Uterus (tissue), 4 donors: ENCODE measurements around the gene UCP1. TPM values are rescaled to one million over a fixed set of nuclear protein-coding genes. Genes with fewer than 3 reads are reported as not detected.

Experiments
- DNase-seq, 2 donors: peaks; one replicate each; pipeline ENCODE4 v3.0.0-alpha.2; 2019 to 2020
- H3K27ac ChIP-seq, 2 donors: fragments of 200-600 bp; sonication (generic); 1 replicate in 1 of 2; 2 replicates in 1 of 2; pipeline ENCODE4 v1.5.1; 2016 to 2018
- H3K27me3 ChIP-seq, 2 donors: fragments of 200-600 bp; sonication (generic); one replicate each; pipeline ENCODE4 v1.5.1; 2018 to 2019; ENCODE audit warnings: control low read depth in 1 of 2
- H3K36me3 ChIP-seq, 2 donors: fragments of 200-600 bp; sonication (generic); one replicate each; pipeline ENCODE4 v1.5.1; 2019; ENCODE audit warnings: control low read depth in 1 of 2
- H3K4me1 ChIP-seq, 2 donors: fragments of 200-600 bp; sonication (generic); one replicate each; pipeline ENCODE4 v1.5.1; 2018 to 2019; ENCODE audit warnings: control low read depth in 1 of 2
- H3K4me3 ChIP-seq, 2 donors: fragments of 200-600 bp; sonication (generic); 1 replicate in 1 of 2; 2 replicates in 1 of 2; pipeline ENCODE4 v1.5.1; 2018 to 2019; ENCODE audit warnings: mild to moderate bottlenecking in 1 of 2
- H3K9me3 ChIP-seq, 2 donors: fragments of 200-600 bp; sonication (generic); one replicate each; pipeline ENCODE4 v1.5.1; 2019; ENCODE audit warnings: control low read depth in 1 of 2
- CTCF ChIP-seq, 4 experiments: fragments of 200-600 bp in 2 of 4; fragments of 450-650 bp in 2 of 4; sonication (generic) in 2 of 4; IDR thresholded peaks; one replicate each; pipeline ENCODE4 v1.5.1; 2016 to 2019; ENCODE audit warnings: antibody characterized with exemption in 4 of 4, mild to moderate bottlenecking in 2 of 4, moderate library complexity in 1 of 4
- POLR2A ChIP-seq, 2 donors: fragments of 450-650 bp; IDR thresholded peaks; one replicate each; pipeline ENCODE4 v1.6.1; 2016; ENCODE audit warnings: antibody characterized with exemption in 2 of 2, mild to moderate bottlenecking in 1 of 2, moderate library complexity in 1 of 2
- intact Hi-C: fragments of 100-400 bp; cut with DNase I; formaldehyde crosslinking; loops from one replicate; pipeline ENCODE4 v1.15.1; 2023; ENCODE audit warnings: low total_unique reads
- total RNA-seq, 4 donors: library from RNA; depleted of rRNA in 3 of 4; stranded (reverse); fragments of >200 nt in 3 of 4; gene quantifications; one replicate each; pipeline versions ENCODE4 v1.1.0 to v1.2.4, GENCODE V29; 2014 to 2023
- donor health status: DM: yes; HTN: yes; CAD: no.

The UCP1 gene
- total RNA-seq: not detected

GRCh38 chr4:140568507-140569306 lies at the start of gene UCP1:
UCP1 (minus strand) TSS chr4:140568961; CDS start chr4:140568729, 232 bp downstream.
- TF ChIP-seq POLR2A (IDR thresholded peaks at IDR 0.05): no peak
- TF ChIP-seq CTCF (IDR thresholded peaks at IDR 0.05): no peak
- Histone ChIP-seq H3K36me3 (no peaks in the 10 kb centered on the region), H3K9me3 (peaks cover 0 to 6% of the 10 kb centered on the region in 2 donors), H3K27ac (no peak within 1 kb of the TSS), H3K27me3 (peaks cover 6% of the 10 kb centered on the region in 2 donors), H3K4me1 (peaks cover 0 to 10% of the 10 kb centered on the region in 2 donors), H3K4me3 (peak within 1 kb of the TSS; percentile 23 to 39)
- intact Hi-C loops: no loop called here
- DNase-seq: peak in 1 of 2 donors; percentile 18

GRCh38 chr4:140617499-140618248 lies 48.9 kb upstream of the UCP1 start:
- Histone ChIP-seq H3K27ac (no peak overlapping the region), H3K9me3 (no peaks in the 10 kb centered on the region), H3K36me3 (no peaks in the 10 kb centered on the region), H3K4me3 (no peak overlapping the region), H3K27me3 (no peaks in the 10 kb centered on the region), H3K4me1 (no peaks in the 10 kb centered on the region)
- intact Hi-C loops: no loop called here
- TF ChIP-seq CTCF (IDR thresholded peaks at IDR 0.05): no peak
- no peak for TF ChIP-seq POLR2A (IDR thresholded peaks at IDR 0.05)
- no peak for DNase-seq

- DNase-seq: no peak
- H3K27ac ChIP-seq: no peak overlapping the region
- no peaks in the 10 kb centered on the region for H3K36me3 ChIP-seq
- TF ChIP-seq CTCF (IDR thresholded peaks at IDR 0.05) (no peak), POLR2A (IDR thresholded peaks at IDR 0.05) (no peak)
- no peaks in the 10 kb centered on the region for H3K4me1 ChIP-seq
- no peaks in the 10 kb centered on the region for H3K27me3 ChIP-seq
- intact Hi-C loops: no loop called here
- no peak overlapping the region for H3K4me3 ChIP-seq
- H3K9me3 ChIP-seq: no peaks in the 10 kb centered on the region
These were observed 46.7 kb upstream of the UCP1 start for GRCh38 chr4:140615451-140615850.

- no peak overlapping the region for H3K4me3 ChIP-seq
- no peaks in the 10 kb centered on the region for H3K36me3 ChIP-seq
- DNase-seq: no peak
- no peaks in the 10 kb centered on the region for H3K4me1 ChIP-seq
- no peaks in the 10 kb centered on the region for H3K27me3 ChIP-seq
- no peak for TF ChIP-seq POLR2A (IDR thresholded peaks at IDR 0.05)
- no peak for TF ChIP-seq CTCF (IDR thresholded peaks at IDR 0.05)
- H3K27ac ChIP-seq: no peak overlapping the region
- intact Hi-C loops: no loop called here
- H3K9me3 ChIP-seq: no peaks in the 10 kb centered on the region
These were observed 43.6 kb upstream of the UCP1 start for GRCh38 chr4:140612357-140612756.

DNA sequence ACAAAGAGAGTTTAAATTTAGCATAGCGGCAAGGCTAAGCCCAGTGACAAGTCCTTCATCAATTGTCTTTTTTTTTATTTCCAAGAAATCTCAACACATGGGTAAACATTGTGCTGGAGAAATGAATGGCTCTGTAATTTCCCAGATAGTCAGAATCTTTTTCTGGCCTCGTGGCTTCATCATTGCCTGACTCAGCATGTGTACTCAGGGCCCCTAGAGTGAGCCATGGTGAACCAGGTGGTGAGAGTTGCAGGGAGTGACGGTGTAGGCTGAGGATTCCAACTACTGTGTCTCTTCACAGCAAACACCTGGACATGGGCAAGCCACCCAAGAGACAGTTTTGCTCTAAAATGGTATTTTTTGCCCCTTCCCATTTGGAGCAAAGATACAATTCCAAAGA lies 43.1 kb upstream of the UCP1 start:
- Histone ChIP-seq H3K27me3 (no peaks in the 10 kb centered on the region), H3K9me3 (no peaks in the 10 kb centered on the region), H3K4me1 (no peaks in the 10 kb centered on the region), H3K36me3 (no peaks in the 10 kb centered on the region), H3K27ac (no peak overlapping the region), H3K4me3 (no peak overlapping the region)
- TF ChIP-seq CTCF (IDR thresholded peaks at IDR 0.05) (no peak), POLR2A (IDR thresholded peaks at IDR 0.05) (no peak)
- intact Hi-C loops: no loop called here
- DNase-seq: no peak
